ENCODE data around the gene LITAF.

LITAF gene

GRCh38 chr16:11586856-11587642 lies at the start of gene LITAF:
Gene LITAF (minus strand): TSS chr16:11586919. CDS start chr16:11556730, 30,189 bp downstream.
- peak; percentile 71 for DNase-seq (ENCODE audit: low spot score)

GRCh38 chr16:11636172-11636721 lies 49.5 kb upstream of the LITAF start:
- DNase-seq (ENCODE audit: low spot score), result no peak

GRCh38 chr16:11635679-11636171 lies 49.0 kb upstream of the LITAF start:
- no peak for DNase-seq (ENCODE audit: low spot score)

- no peak for DNase-seq (ENCODE audit: low spot score)
These were observed 48.5 kb upstream of the LITAF start for GRCh38 chr16:11635113-11635652.

- DNase-seq (ENCODE audit: low spot score), result no peak
These were observed 47.6 kb upstream of the LITAF start for GRCh38 chr16:11634312-11634711.

GRCh38 chr16:11633113-11633512 lies 46.4 kb upstream of the LITAF start:
- no peak for DNase-seq (ENCODE audit: low spot score)

- no peak for DNase-seq (ENCODE audit: low spot score)
These were observed 45.8 kb upstream of the LITAF start for GRCh38 chr16:11632455-11632939.

GRCh38 chr16:11631214-11631613 lies 44.5 kb upstream of the LITAF start:
- DNase-seq (ENCODE audit: low spot score), result no peak

GRCh38 chr16:11630768-11631056 lies 44.0 kb upstream of the LITAF start:
- DNase-seq (ENCODE audit: low spot score), result no peak

GRCh38 chr16:11630046-11630767 lies 43.5 kb upstream of the LITAF start:
- no peak for DNase-seq (ENCODE audit: low spot score)

- DNase-seq (ENCODE audit: low spot score), result peak; percentile 47
These were observed 42.6 kb upstream of the LITAF start for GRCh38 chr16:11629071-11630030.

- no peak for DNase-seq (ENCODE audit: low spot score)
These were observed 41.2 kb upstream of the LITAF start for GRCh38 chr16:11627822-11628457.

- no peak for DNase-seq (ENCODE audit: low spot score)
These were observed 40.6 kb upstream of the LITAF start for GRCh38 chr16:11627292-11627663.

GRCh38 chr16:11626657-11627291 lies 40.1 kb upstream of the LITAF start:
- no peak for DNase-seq (ENCODE audit: low spot score)

GRCh38 chr16:11625769-11626168 lies 39.0 kb upstream of the LITAF start:
- DNase-seq (ENCODE audit: low spot score), result no peak

GRCh38 chr16:11624636-11625607 lies 38.2 kb upstream of the LITAF start:
- DNase-seq (ENCODE audit: low spot score), result no peak

- no peak for DNase-seq (ENCODE audit: low spot score)
These were observed 37.5 kb upstream of the LITAF start for GRCh38 chr16:11624205-11624604.

GRCh38 chr16:11621920-11622651 lies 35.4 kb upstream of the LITAF start:
- DNase-seq (ENCODE audit: low spot score), result peak; percentile 58

- no peak for DNase-seq (ENCODE audit: low spot score)
These were observed 34.8 kb upstream of the LITAF start for GRCh38 chr16:11621539-11621919.

Measured in germinal center (tissue), 1 donor.